GM18907 (cell line): ENCODE data around the gene PPM1F.
"Not testable (repeated sequence)": the region's sequence is repeated elsewhere in the genome, so short reads cannot be mapped to it uniquely, and the experiment has no call there.

Experiments
- ATAC-seq: cut with Tn5 transposase; IDR thresholded peaks from one replicate; pipeline ENCODE4 v1.9.1; 2021; ENCODE audit warnings: mild to moderate bottlenecking, moderate library complexity; ENCODE audit not compliant: unreplicated experiment

The PPM1F gene

GRCh38 chr22:21898354-21898896 is 54.2 kb downstream of the PPM1F start:
- no peak for ATAC-seq

GRCh38 chr22:21896951-21897513 is 55.6 kb downstream of the PPM1F start:
- no peak for ATAC-seq

GRCh38 chr22:21896275-21896674 is 56.4 kb downstream of the PPM1F start:
- not testable (repeated sequence) for ATAC-seq

- ATAC-seq = no peak
Observed at GRCh38 chr22:21894799-21895198, 57.8 kb downstream of the PPM1F start.

- ATAC-seq = no peak
Observed at GRCh38 chr22:21889251-21889990, 63.2 kb downstream of the PPM1F start.

GRCh38 chr22:21887841-21888240 is 64.8 kb downstream of the PPM1F start:
- no peak for ATAC-seq

GRCh38 chr22:21883930-21884329 is 68.7 kb downstream of the PPM1F start:
- not testable (repeated sequence) for ATAC-seq

- ATAC-seq = not testable (repeated sequence)
Observed at GRCh38 chr22:21882754-21883333, 69.8 kb downstream of the PPM1F start.

- ATAC-seq = no peak
Observed at GRCh38 chr22:21881841-21882753, 70.6 kb downstream of the PPM1F start.

GRCh38 chr22:21876486-21877176 is 76.0 kb downstream of the PPM1F start:
- no peak for ATAC-seq

- not testable (repeated sequence) for ATAC-seq
Observed at GRCh38 chr22:21874953-21875352, 77.7 kb downstream of the PPM1F start.

- ATAC-seq = no peak
Observed at GRCh38 chr22:21873619-21874018, 79.0 kb downstream of the PPM1F start.

GRCh38 chr22:21872741-21873140 is 79.9 kb downstream of the PPM1F start:
- not testable (repeated sequence) for ATAC-seq
